SK-N-SH (cell line): ENCODE results near the gene FBXO47.

Experiments used
- CTCF ChIP-seq: fragments of 200-600 bp; sonication (generic); IDR thresholded peaks from 2 replicates; pipeline ENCODE4 v1.6.1; 2017; ENCODE audit warnings: antibody characterized with exemption, mild to moderate bottlenecking, moderate library complexity
- EP300 ChIP-seq, 2 experiments: IDR thresholded peaks; 2 replicates each; pipeline versions ENCODE4 v1.4.0 to v1.6.1; 2012; ENCODE audit warnings: borderline replicate concordance in 1 of 2, low read depth in 1 of 2, low read length in 1 of 2
- GABPA ChIP-seq: IDR thresholded peaks from 2 replicates; pipeline ENCODE4 v1.4.0; 2012; ENCODE audit warnings: low read depth, mild to moderate bottlenecking
- MAX ChIP-seq: IDR thresholded peaks from 2 replicates; pipeline ENCODE4 v1.4.0; 2012; ENCODE audit warnings: low read depth
- MXI1 ChIP-seq: IDR thresholded peaks from 2 replicates; pipeline ENCODE4 v1.6.1; 2012; ENCODE audit warnings: mild to moderate bottlenecking, low read depth, low read length, improper control_type of control experiment
- POLR2AphosphoS5 ChIP-seq: IDR thresholded peaks from 2 replicates; pipeline ENCODE4 v1.6.1; 2012; ENCODE audit warnings: low read depth, low read length
- RAD21 ChIP-seq: IDR thresholded peaks from 2 replicates; pipeline ENCODE4 v1.6.1; 2012; ENCODE audit warnings: mild to moderate bottlenecking, low read length
- REST ChIP-seq: IDR thresholded peaks from 2 replicates; pipeline ENCODE4 v1.6.1; 2012; ENCODE audit warnings: mild to moderate bottlenecking, low read depth, low read length, moderate library complexity
- RFX5 ChIP-seq: IDR thresholded peaks from 2 replicates; pipeline ENCODE4 v1.6.1; 2012; ENCODE audit warnings: mild to moderate bottlenecking, improper control_type of control experiment, low read length
- USF1 ChIP-seq: IDR thresholded peaks from 2 replicates; pipeline ENCODE4 v1.4.0; 2012; ENCODE audit warnings: low read depth, borderline replicate concordance
- YY1 ChIP-seq: IDR thresholded peaks from 2 replicates; pipeline ENCODE4 v1.4.0; 2012; ENCODE audit warnings: low read depth, mild to moderate bottlenecking

GRCh38 chr17:38960402-38960801 lies 6.8 kb downstream of the FBXO47 start:
- no peak for TF ChIP-seq CTCF
- no peak for TF ChIP-seq REST
- TF ChIP-seq USF1, result no peak
- TF ChIP-seq RFX5, result no peak
- TF ChIP-seq EP300 (IDR thresholded peaks at IDR 0.05; ENCODE audit: borderline replicate concordance in 1 of 2, low read depth in 1 of 2, low read length in 1 of 2), result no peak
- no peak for TF ChIP-seq YY1
- TF ChIP-seq RAD21, result no peak
- no peak for TF ChIP-seq MAX
- TF ChIP-seq GABPA, result no peak
- TF ChIP-seq POLR2AphosphoS5, result no peak
- no peak for TF ChIP-seq MXI1
